SJCRH30 (cell line): ENCODE data around the gene PHACTR4. TPM values are rescaled to one million over a fixed set of nuclear protein-coding genes. Genes with fewer than 3 reads are reported as not detected.
A peak's percentile ranks its signal among the peaks of the same experiment; 100 is the strongest.
"Not testable (repeated sequence)": the region's sequence is repeated elsewhere in the genome, so short reads cannot be mapped to it uniquely, and the experiment has no call there.

ENCODE experiments used
- DNase-seq, 2 experiments: peaks; one replicate each; pipeline ENCODE4 v3.0.0-alpha.2; 2015 to 2020
- H3K27ac ChIP-seq: fragments of 250-450 bp; sonication (Bioruptor Pico); 2 replicates; pipeline ENCODE4 v1.5.1; 2020; ENCODE audit warnings: mild to moderate bottlenecking, moderate library complexity
- H3K27me3 ChIP-seq: fragments of 250-450 bp; sonication (Bioruptor Pico); 2 replicates; pipeline ENCODE4 v1.5.1; 2020; ENCODE audit warnings: mild to moderate bottlenecking, moderate library complexity
- H3K36me3 ChIP-seq: fragments of 250-450 bp; sonication (Bioruptor Pico); 2 replicates; pipeline ENCODE4 v1.5.1; 2020; ENCODE audit warnings: mild to moderate bottlenecking, moderate library complexity
- H3K4me1 ChIP-seq: fragments of 250-450 bp; sonication (Bioruptor Pico); 2 replicates; pipeline ENCODE4 v1.5.1; 2020; ENCODE audit warnings: mild to moderate bottlenecking, moderate library complexity
- H3K4me3 ChIP-seq: fragments of 250-450 bp; sonication (Bioruptor Pico); 2 replicates; pipeline ENCODE4 v1.5.1; 2020; ENCODE audit warnings: mild to moderate bottlenecking, moderate library complexity
- H3K9me3 ChIP-seq: fragments of 250-450 bp; sonication (Bioruptor Pico); replicated peaks from 2 replicates; pipeline ENCODE4 v1.5.1; 2020; ENCODE audit warnings: mild to moderate bottlenecking, moderate library complexity
- total RNA-seq: library from RNA; depleted of rRNA; stranded (reverse); fragments of >200 nt; shearing (Covaris generic); gene quantifications from 2 replicates; pipeline ENCODE4 v1.2.3, GENCODE V29; 2014

Gene PHACTR4
- total RNA-seq, 1 experiment from 2014 or later: 38.2 TPM

DNA sequence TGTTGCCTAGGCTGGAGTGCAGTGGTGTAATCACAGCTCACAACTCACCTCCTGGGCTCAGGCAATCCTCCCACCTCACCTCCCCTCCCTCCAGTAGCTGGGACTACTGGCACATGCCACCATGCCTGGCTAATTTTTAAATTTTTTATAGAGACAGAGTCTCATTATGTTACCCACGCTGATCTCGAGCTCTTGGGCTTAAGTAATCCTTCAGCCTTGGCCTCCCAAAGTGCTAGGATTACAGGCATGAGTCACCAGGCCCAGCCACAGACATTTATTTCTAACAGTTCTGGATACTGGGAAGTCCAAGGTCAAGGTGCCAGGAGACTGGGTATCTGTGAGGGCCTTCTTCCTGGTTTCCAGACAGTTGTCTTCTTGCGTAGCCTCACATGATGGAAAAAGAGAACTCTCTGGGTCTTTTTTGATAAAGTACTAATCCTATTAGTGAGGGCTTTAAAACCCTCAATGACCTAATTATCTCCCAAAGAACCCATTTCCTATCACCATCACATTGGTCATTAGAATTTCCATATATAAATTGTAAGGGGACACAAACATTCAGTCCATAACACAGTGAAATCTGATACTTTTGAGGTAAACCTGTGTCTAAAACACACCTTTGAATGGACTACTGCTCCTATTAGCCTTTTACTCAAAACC is 67.9 kb downstream of the PHACTR4 start:
- Histone ChIP-seq H3K4me1 (peaks cover 22% of the 10 kb centered on the region), H3K27me3 (no peaks in the 10 kb centered on the region), H3K27ac (peak overlapping the region; percentile 68), H3K9me3 (no peaks in the 10 kb centered on the region), H3K36me3 (no peaks in the 10 kb centered on the region), H3K4me3 (no peak overlapping the region)
- peak; percentile 77 to 83 for DNase-seq

DNA sequence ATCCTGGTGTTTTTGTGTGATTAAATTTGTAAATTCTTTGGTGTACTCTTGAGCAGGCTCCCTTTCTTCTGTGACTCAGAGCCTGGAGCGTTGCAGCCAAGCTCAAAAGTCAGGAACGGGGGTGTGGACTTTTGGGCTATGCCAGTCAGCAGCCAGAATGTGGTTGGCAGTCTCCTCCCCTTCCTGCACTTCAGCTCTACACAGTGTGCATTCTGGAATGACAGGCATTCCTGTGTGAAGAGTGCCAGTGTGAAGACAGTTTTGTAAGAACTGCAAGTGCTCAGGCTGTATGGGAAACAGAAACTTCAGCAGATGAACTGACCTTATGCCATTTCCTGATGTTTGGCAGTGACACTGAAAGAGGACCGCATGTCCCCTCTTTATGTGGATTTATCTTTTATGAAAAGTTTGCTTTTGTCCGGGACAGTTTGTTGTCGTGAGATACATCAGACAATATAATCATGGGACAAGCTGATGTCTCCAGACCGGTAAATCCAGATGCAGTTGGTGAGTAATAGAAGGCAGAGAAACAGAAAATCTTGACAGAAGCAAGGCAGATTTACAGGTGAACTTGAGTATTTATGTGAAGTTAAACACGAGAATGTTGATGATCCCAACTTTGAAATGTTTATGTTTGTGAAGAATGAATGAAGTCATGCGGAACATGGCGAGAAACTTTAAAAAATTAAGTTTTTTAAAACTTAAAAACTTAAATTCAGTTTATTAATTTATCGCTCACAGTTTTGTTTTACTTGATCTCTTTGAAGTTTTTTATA is 68.6 kb downstream of the PHACTR4 start:
- H3K9me3 ChIP-seq: no peaks in the 10 kb centered on the region
- peak; percentile 91 for DNase-seq
- peak overlapping the region; percentile 68 for H3K27ac ChIP-seq
- H3K4me1 ChIP-seq: peaks cover 22% of the 10 kb centered on the region
- H3K27me3 ChIP-seq: no peaks in the 10 kb centered on the region
- peak overlapping the region; percentile 20 for H3K4me3 ChIP-seq
- H3K36me3 ChIP-seq: no peaks in the 10 kb centered on the region

DNA sequence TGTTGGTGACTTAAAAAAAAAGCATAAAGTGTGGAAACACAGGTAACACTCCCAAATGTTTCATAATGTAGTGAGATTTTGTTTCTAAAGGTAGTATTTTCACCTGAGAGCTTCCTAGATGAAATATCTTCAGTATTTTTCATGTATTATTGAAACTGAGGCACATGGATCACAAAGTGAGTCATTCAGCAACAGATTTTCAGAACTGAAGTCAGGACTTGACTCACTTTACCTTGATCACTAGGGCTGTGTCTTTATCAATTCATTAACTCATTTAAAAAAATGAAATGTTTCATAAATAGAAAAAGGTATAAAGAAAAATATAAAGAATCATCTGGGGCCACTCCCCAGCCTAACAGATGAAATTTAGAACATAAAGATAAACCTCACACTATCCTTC is 69.8 kb downstream of the PHACTR4 start:
- DNase-seq: no peak
- 0 out of 2 replicates have a peak, but pooled peaks cover 2% of the 10 kb centered on the region for H3K36me3 ChIP-seq
- no peaks in the 10 kb centered on the region for H3K27me3 ChIP-seq
- H3K4me1 ChIP-seq: peaks cover 22% of the 10 kb centered on the region
- no peak overlapping the region for H3K4me3 ChIP-seq
- no peak overlapping the region for H3K27ac ChIP-seq
- H3K9me3 ChIP-seq: no peaks in the 10 kb centered on the region

DNA sequence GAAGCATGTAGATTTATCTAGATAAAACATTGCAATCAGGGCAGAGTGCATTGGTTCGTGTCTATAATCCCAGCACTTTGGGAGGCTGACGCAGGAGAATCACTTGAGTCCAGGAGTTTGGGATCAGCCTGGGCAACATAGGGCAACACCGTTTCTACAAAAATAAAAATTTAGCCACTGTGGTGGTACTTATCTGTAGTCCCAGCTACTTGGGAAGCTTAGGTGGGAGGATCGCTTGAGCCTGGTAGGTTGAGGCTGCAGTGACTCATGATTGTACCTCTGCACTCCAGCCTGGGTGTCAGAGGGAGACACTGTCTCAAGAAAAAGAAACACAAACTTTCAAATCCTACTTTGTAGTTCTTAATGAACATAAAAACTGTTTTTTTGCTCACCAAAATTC is 72.1 kb downstream of the PHACTR4 start:
- peaks cover 18% of the 10 kb centered on the region for H3K4me1 ChIP-seq
- H3K36me3 ChIP-seq: peaks cover 2% of the 10 kb centered on the region; the same call in 1 of the 2 replicates
- H3K9me3 ChIP-seq: no peaks in the 10 kb centered on the region
- H3K27me3 ChIP-seq: no peaks in the 10 kb centered on the region
- no peak overlapping the region for H3K4me3 ChIP-seq
- H3K27ac ChIP-seq: no peak overlapping the region
- no peak for DNase-seq

DNA sequence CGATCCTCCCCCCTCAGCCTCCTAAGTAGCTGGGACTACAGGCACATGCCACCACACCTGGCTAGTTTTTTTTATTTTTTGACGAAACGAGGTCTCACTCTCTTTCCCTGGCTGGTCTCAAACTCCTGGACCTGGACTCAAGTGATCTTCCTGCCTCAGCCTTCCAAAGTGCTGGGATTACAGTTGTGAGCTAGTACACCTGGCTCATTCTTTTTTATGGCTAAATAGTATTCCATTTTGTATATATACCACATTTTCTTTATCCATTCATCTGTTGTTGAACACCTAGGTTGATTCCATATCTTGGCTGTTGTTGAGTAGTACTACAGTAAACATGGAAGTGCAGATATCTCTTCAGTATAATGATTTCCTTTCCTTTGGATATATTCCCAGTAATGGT is 74.0 kb downstream of the PHACTR4 start:
- Histone ChIP-seq H3K27ac (no peak overlapping the region), H3K36me3 (peaks cover 2% of the 10 kb centered on the region; the same call in 1 of the 2 replicates), H3K4me3 (no peak overlapping the region), H3K27me3 (no peaks in the 10 kb centered on the region), H3K4me1 (peaks cover 10% of the 10 kb centered on the region; the same call in 1 of the 2 replicates), H3K9me3 (no peaks in the 10 kb centered on the region)
- no peak for DNase-seq

DNA sequence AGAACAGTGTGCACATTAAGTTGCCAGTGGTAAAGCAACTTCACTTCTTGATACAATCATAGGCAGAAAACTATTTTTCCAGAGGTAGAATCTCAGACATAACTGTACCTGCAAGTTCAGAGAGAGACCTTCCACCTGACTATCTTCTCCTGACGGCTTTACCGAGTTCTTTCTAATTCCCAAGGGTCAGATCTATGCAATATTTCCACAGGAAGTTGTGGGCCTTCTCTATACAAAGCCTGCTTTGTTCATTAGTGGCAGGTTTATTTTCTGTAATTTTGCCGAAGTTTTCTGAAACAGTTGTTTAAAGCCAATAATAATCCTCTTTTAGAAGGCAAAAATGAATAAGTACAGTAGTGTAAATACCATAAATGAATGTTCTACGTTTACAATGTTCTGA is 78.1 kb downstream of the PHACTR4 start:
- Histone ChIP-seq H3K36me3 (peaks cover 4% of the 10 kb centered on the region), H3K27ac (no peak overlapping the region), H3K27me3 (no peaks in the 10 kb centered on the region), H3K4me1 (peaks cover 8% of the 10 kb centered on the region; the same call in 1 of the 2 replicates), H3K9me3 (no peaks in the 10 kb centered on the region), H3K4me3 (no peak overlapping the region)
- peak in 1 of 2 experiments; percentile 43 for DNase-seq

DNA sequence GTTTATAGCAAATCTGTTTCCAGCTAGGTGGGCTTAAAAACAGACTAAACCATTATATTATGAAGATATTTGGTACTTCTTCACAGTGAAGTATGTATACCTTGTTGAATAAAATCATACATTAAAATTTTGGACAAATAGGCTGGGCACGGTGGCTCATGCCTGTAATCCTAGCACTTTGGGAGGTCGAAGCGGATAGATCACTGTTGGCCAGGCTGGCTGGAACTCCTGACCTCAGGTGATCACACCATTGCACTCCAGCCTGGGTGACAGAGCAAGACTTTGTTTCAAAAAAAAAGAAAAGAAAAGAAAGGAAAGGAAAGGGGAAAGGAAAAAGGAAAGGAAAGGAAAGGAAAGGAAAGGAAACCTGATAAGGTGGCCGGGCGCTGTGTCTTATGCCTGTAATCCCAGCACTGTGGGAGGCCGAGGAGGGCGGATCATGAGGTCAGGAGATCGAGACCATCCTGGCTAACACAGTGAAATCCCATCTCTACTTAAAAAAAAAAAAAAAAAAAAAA is 78.6 kb downstream of the PHACTR4 start:
- DNase-seq, H3K36me3 ChIP-seq, H3K27me3 ChIP-seq, H3K4me3 ChIP-seq, H3K27ac ChIP-seq, H3K9me3 ChIP-seq, H3K4me1 ChIP-seq: not testable (repeated sequence)

DNA sequence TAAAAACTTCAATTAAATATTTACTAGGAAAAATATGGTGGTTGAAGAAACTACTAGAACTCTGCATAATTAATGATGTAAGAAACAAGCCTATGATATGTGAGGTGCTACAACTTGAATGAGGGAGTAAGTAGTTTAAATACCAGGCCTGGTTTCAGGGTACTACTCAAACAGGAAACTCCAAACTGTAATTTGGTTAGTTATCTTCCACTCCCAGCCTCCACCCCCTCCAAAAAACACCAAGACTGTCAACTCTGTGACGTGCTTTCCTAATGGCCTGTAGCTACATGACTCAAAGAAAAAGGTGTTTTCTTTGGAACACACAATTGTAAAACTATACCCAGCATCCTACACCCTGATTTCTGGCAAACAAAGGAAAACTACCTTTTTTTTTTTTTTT is 80.4 kb downstream of the PHACTR4 start:
- no peak overlapping the region for H3K27ac ChIP-seq
- H3K36me3 ChIP-seq: peaks cover 6% of the 10 kb centered on the region
- no peaks in the 10 kb centered on the region for H3K27me3 ChIP-seq
- no peak overlapping the region for H3K4me3 ChIP-seq
- peaks cover 8% of the 10 kb centered on the region; the same call in 1 of the 2 replicates for H3K4me1 ChIP-seq
- DNase-seq: no peak
- H3K9me3 ChIP-seq: no peaks in the 10 kb centered on the region

DNA sequence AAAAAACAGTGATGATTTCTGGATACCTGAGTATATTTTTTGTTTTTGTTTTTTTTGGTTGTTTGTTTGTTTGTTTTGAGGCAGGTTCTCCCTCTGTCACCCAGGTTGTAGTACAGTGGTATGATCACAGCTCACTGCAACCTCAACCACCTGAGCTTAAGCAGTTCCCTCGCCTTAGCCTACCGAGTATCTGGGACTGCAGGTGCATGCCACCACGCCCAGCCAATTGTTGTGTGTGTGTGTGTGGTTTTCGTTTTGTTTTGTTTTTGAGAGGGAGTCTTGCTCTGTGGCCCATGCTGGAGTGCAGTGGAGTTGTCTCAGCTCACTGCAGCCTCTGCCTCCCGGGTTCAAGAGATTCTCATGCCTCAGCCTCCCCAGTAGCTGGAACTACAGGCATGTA is 81.0 kb downstream of the PHACTR4 start:
- H3K27ac ChIP-seq: no peak overlapping the region
- no peaks in the 10 kb centered on the region for H3K27me3 ChIP-seq
- peaks cover 8% of the 10 kb centered on the region; the same call in 1 of the 2 replicates for H3K4me1 ChIP-seq
- no peak overlapping the region for H3K4me3 ChIP-seq
- H3K9me3 ChIP-seq: no peaks in the 10 kb centered on the region
- peaks cover 7% of the 10 kb centered on the region for H3K36me3 ChIP-seq
- DNase-seq: no peak

DNA sequence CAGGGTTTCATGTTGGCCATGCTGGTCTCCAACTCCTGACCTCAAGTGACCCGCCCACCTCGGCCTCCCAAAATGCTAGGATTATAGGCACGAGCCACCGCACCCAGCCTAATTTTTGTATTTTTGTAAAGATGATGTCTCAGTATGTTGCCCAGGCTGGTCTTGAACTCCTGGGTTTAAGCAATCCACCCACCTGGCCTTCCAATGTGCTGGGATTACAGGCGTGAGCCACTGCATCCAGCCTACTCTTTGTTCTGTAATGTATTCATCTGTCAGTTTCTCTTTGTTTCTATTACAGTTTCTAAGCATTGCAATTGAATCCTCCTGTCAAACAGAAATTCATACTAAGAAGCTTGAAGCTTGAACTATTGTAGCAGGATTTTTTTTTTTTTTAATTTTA is 81.5 kb downstream of the PHACTR4 start:
- H3K4me3 ChIP-seq: no peak overlapping the region
- peaks cover 8% of the 10 kb centered on the region; the same call in 1 of the 2 replicates for H3K4me1 ChIP-seq
- no peak overlapping the region for H3K27ac ChIP-seq
- DNase-seq: no peak
- no peaks in the 10 kb centered on the region for H3K27me3 ChIP-seq
- peaks cover 8% of the 10 kb centered on the region for H3K36me3 ChIP-seq
- no peaks in the 10 kb centered on the region for H3K9me3 ChIP-seq

DNA sequence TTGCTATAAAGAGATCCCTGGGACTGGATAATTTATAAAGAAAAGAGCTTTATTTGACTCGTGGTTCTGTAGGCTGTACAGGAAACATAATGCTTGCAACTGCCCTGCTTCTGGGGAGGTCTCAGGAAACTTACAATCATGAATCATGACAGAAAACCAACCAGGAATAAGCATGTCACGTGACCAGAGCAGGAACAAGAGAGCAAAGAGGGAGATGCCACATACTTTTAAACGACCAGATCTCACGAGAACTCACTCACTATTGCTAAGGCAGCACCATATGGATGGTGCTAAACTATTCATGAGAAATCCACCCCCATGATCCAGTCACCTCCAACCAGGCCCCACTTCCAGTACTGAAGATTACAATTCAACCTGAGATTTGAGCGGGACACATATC is 86.5 kb downstream of the PHACTR4 start:
- no peak for DNase-seq
- Histone ChIP-seq H3K4me1 (no peaks in the 10 kb centered on the region), H3K4me3 (no peak overlapping the region), H3K27me3 (no peaks in the 10 kb centered on the region), H3K27ac (no peak overlapping the region), H3K36me3 (peaks cover 18% of the 10 kb centered on the region), H3K9me3 (no peaks in the 10 kb centered on the region)

DNA sequence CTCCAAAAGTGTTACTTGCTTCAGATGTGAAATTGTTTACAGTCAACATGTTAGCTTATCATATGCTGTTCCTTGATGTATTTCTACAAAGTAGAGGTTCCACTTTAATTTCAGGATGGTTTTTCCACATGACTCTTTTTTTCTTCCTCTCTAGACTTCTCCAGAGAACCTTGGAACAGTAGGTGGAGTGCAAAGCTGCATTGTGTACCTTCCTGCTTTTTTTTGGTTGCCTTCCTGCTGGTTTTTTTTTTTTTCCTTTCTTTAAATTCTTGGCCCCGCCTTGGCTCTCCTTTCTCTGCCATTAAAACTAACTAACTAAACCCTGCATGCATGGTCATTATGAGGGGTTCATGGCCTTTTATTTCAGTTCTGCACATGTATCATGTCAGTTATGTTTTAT is 88.1 kb downstream of the PHACTR4 start:
- no peaks in the 10 kb centered on the region for H3K4me1 ChIP-seq
- peaks cover 19% of the 10 kb centered on the region for H3K36me3 ChIP-seq
- no peaks in the 10 kb centered on the region for H3K27me3 ChIP-seq
- no peak overlapping the region for H3K27ac ChIP-seq
- DNase-seq: no peak
- H3K4me3 ChIP-seq: no peak overlapping the region
- H3K9me3 ChIP-seq: no peaks in the 10 kb centered on the region

DNA sequence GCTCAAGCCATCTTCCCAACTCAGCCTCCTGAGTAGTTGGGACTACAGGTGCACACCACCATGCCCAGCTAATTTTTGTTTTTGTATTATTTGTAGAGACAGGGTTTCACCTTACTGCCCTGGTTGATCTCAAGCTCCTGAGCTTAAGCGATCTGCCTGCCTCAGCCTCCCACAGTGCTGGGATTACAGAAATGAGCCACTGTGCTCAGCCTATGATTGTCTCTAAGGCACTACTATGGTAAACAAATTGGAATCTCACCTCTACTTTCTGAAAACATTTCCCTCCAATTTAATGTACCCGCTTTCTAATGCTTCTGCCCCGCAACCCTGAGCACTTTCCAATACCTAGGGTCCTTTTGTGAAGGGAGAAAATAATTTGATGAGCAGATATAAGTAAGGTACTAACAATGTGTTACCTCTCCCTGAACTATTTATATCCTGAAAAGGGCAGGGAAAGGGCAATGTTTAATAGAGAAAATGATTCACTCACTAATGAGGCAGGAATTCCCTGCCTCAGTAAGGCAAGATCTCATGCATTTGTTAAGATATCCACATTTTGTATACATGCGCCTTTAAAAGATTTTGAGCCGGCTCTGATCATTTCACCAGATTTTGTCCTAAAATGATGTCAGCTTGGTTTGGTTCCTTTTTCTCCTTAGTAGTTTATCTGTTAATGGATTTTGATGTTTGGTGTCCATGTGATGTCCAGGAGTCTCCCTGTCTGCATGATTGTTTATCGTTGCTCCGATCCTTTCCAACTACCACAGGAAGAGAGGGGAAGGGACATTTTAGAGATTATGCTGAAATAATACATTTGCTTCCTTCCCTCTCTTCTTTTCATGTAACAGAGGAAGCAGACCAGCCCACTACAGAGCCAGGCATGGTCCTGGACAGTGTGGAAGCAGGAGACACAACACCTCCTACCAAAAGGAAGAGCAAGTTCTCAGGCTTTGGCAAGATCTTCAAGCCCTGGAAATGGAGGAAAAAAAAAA is 89.0 kb downstream of the PHACTR4 start:
- no peaks in the 10 kb centered on the region for H3K9me3 ChIP-seq
- no peak overlapping the region for H3K27ac ChIP-seq
- peaks cover 19% of the 10 kb centered on the region for H3K36me3 ChIP-seq
- no peaks in the 10 kb centered on the region for H3K27me3 ChIP-seq
- H3K4me3 ChIP-seq: no peak overlapping the region
- H3K4me1 ChIP-seq: no peaks in the 10 kb centered on the region
- DNase-seq: no peak

DNA sequence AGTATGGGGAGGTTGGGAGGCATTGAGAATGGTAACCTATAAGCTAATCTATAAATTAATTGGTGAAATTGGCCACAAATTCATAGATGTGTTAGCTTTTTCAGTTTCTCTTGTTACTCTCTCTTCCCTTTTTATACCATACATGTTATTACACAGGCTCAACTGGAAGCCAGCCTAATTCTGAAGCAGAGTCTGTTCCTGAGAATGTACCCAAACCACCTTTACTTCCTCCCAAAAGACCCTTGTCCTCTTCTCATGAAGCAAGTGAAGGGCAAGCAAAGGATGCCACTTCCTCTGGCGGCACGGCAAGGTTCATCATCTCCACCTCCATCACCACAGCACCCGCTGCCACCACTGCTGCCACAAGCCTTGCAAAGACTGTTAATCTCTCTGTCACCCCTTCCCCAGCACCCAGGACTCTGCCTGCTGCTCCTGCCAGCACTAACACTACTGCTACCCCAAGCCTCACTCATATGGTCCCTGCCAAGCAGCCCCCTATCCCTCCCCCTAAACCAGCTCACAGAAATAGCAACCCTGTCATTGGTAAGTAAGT is 96.8 kb downstream of the PHACTR4 start:
- Histone ChIP-seq H3K9me3 (no peaks in the 10 kb centered on the region), H3K4me3 (no peak overlapping the region), H3K4me1 (no peaks in the 10 kb centered on the region), H3K36me3 (peaks cover 51% of the 10 kb centered on the region), H3K27me3 (no peaks in the 10 kb centered on the region), H3K27ac (no peak overlapping the region)
- no peak for DNase-seq
